Measurements from ENCODE around the gene CXCL6.

Gene CXCL6

DNA sequence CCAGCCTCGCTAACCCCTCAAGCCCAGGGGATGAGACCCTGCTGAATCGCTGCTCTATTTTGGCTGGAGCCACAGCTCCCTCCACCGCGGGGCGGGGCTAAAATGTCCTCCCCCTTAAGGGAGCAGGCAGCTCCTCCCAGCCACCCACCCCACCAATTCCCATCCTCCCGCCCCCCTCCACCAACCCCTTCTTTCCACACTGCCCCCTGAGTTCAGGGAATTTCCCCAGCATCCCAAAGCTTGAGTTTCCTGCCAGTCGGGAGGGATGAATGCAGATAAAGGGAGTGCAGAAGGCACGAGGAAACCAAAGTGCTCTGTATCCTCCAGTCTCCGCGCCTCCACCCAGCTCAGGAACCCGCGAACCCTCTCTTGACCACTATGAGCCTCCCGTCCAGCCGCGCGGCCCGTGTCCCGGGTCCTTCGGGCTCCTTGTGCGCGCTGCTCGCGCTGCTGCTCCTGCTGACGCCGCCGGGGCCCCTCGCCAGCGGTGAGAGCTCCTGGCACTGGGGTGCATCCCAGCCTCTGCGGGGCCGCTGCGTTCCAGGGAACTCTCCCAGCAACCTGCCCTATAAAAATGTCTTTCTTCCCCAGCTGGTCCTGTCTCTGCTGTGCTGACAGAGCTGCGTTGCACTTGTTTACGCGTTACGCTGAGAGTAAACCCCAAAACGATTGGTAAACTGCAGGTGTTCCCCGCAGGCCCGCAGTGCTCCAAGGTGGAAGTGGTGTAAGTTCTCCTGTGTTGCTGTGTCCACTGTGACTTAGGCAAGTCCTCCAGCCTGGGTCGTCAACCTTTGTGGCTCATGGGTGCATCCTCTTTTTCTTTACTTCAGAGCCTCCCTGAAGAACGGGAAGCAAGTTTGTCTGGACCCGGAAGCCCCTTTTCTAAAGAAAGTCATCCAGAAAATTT is at the start of gene CXCL6:
Gene CXCL6, plus strand, starts transcription at position 306 of the 907 bp plus-strand sequence. Its CDS starts 73 bp downstream, at position 379.
- no peak for TF ChIP-seq POLR2A (IDR thresholded peaks at IDR 0.05; ENCODE audit: low read depth, low read length)
- FAIRE-seq (no peak), DNase-seq (ENCODE audit: insufficient read length, low spot score) (no peak)

GRCh38 chr4:73788411-73788810 is 48.1 kb upstream of the CXCL6 start:
- DNase-seq (ENCODE audit: insufficient read length, low spot score), result no peak
- no peak for FAIRE-seq
- TF ChIP-seq POLR2A (IDR thresholded peaks at IDR 0.05; ENCODE audit: low read depth, low read length), result no peak

- DNase-seq (ENCODE audit: insufficient read length, low spot score) (no peak), FAIRE-seq (no peak)
- TF ChIP-seq POLR2A (IDR thresholded peaks at IDR 0.05; ENCODE audit: low read depth, low read length), result no peak
These were observed 37.6 kb upstream of the CXCL6 start for GRCh38 chr4:73798842-73799241.

DNA sequence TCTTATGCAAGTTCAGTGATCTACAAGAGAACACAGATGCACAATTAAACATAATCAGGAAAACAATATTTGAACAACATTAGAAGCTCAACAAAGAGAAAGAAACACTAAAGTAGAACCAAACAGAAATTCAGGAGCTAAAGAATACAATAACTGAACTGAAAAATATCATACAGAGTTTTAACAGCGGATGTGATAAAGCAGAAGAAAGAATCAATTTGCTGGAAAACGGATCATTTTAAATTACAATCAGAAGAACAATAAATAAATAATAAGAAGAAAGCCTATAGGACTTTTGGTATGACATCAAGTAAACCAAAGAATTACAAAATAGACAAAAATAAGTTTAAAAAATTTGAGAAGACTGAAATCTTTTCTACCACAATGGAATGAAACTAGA is 36.3 kb upstream of the CXCL6 start:
- FAIRE-seq, result no peak
- no peak for DNase-seq (ENCODE audit: insufficient read length, low spot score)
- TF ChIP-seq POLR2A (IDR thresholded peaks at IDR 0.05; ENCODE audit: low read depth, low read length), result no peak

DNA sequence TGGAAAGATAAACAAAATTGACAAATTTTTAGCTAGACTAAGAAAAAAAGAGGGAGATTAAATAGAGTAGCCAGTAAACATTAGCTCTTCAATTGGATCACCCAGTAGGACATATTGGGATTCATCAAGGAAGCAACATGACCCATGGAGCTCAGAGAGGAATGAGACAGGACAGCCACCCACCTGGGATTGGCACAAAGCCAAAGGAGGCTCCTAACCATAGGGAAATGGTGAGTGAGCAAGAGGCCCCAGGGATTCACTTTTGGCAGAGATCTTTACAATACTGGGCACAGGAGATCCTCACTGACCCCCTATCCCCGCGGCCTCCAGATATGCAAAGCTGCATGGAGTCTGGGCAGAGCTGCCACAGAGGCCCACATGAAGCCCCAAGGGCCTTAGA is 34.8 kb upstream of the CXCL6 start:
- TF ChIP-seq POLR2A (IDR thresholded peaks at IDR 0.05; ENCODE audit: low read depth, low read length), result no peak
- DNase-seq (ENCODE audit: insufficient read length, low spot score), result no peak
- no peak for FAIRE-seq

DNA sequence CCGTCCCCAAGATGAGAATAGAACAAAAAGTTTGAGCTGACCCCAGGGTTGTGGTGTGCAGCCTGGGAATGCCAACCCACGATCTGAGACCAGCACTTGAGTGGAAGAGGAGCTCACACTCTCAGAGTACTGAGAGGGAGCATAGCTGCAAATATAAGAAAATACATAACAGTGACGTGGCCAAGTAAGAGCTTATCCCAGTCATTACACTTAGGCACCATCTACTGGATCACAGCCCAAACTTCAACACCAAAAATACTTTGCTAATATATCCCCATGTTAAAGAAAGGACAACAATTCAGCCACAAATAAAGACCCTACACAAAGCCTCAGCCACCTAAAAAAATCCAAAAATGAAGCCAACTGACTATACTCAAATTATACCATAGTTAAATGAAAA is 33.3 kb upstream of the CXCL6 start:
- no peak for TF ChIP-seq POLR2A (IDR thresholded peaks at IDR 0.05; ENCODE audit: low read depth, low read length)
- FAIRE-seq, result no peak
- DNase-seq (ENCODE audit: insufficient read length, low spot score), result no peak

DNA sequence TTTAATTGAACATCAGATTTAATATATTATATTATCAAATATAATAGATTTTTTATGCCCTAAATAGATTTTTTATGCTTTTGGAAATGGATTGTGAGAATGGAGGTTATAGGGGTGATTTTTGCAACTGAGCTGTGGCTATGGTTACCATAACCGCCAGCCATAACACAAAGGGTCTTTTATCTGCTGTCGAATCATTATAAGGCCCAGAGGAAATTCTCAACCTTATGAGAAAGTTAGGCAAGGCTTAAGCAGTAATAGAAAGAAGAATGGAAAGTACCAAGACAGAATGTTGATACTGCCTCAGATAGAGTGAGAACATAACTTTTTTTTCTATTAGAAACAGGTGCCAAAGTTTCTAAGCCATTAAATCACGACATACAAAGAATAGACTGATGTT is 26.3 kb upstream of the CXCL6 start:
- FAIRE-seq (no peak), DNase-seq (ENCODE audit: insufficient read length, low spot score) (no peak)
- no peak for TF ChIP-seq POLR2A (IDR thresholded peaks at IDR 0.05; ENCODE audit: low read depth, low read length)

GRCh38 chr4:73811841-73812240 is 24.6 kb upstream of the CXCL6 start:
- DNase-seq (ENCODE audit: insufficient read length, low spot score) (no peak), FAIRE-seq (no peak)
- no peak for TF ChIP-seq POLR2A (IDR thresholded peaks at IDR 0.05; ENCODE audit: low read depth, low read length)

DNA sequence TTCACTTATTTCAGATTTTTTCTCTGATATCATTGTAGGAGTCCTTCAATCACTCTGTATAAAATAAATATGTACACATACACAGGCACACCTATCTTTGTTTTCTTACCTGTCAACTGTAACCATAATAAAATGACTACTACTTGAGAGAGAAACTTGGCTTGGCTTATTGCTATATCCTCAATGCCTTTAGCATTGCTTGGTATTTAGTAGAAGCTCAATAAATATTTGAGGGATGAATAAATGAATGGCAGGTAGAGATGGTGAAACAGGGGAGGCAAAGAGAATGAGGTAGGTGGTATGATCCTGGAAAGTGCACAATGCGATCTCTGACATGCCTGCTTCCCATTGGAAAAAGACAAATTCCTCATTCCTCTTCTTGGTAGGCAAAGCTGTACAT is 21.8 kb upstream of the CXCL6 start:
- no peak for TF ChIP-seq POLR2A (IDR thresholded peaks at IDR 0.05; ENCODE audit: low read depth, low read length)
- no peak for FAIRE-seq
- DNase-seq (ENCODE audit: insufficient read length, low spot score), result no peak

DNA sequence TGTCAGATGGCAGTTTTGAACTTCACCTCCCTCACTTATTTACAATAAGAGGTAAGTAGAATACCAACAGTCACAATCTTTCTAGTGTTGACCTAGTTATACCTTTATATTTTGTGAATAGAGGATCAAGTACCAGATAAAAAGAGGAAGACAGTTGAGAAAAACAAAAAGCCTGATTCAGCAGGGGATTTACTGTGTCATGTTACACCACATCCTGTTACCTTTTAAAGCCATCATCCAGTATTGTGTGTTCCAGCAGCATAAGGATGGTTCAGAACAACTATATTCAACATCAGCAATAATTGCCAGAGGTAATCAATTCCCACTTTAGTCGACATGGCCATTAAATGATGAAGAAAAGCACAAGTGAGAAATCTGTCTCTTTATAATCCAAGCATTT is 21.3 kb upstream of the CXCL6 start:
- TF ChIP-seq POLR2A (IDR thresholded peaks at IDR 0.05; ENCODE audit: low read depth, low read length), result no peak
- no peak for DNase-seq (ENCODE audit: insufficient read length, low spot score)

GRCh38 chr4:73816814-73817213 is 19.7 kb upstream of the CXCL6 start:
- FAIRE-seq (peak; percentile 52), DNase-seq (ENCODE audit: insufficient read length, low spot score) (no peak)
- TF ChIP-seq POLR2A (IDR thresholded peaks at IDR 0.05; ENCODE audit: low read depth, low read length), result no peak

More for the DNA sequence above, 21.3 kb upstream of the CXCL6 start:
- FAIRE-seq, result no peak

DNA sequence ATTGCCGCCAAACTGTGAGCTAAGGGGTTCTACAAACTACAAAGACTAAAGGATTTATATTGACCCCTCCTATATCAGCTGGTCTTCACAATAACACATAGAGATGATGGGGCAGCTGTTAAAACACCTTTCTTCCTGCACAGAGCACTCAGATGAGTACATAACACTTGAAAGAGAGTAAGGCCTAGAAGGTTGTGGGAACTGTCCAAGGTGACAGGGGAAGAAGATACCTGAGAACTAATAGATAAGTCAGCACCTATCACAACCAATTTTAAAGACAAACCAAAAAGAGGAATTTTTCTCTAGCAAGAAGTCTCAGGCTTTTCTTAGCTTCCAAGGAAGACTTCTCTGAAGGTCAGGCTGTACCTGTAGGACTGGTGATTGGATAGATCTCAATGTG is 19.1 kb upstream of the CXCL6 start:
- no peak for TF ChIP-seq POLR2A (IDR thresholded peaks at IDR 0.05; ENCODE audit: low read depth, low read length)
- no peak for FAIRE-seq
- DNase-seq (ENCODE audit: insufficient read length, low spot score), result no peak

- TF ChIP-seq POLR2A (IDR thresholded peaks at IDR 0.05; ENCODE audit: low read depth, low read length), result no peak
- DNase-seq (ENCODE audit: insufficient read length, low spot score) (no peak), FAIRE-seq (no peak)
These were observed 15.2 kb upstream of the CXCL6 start for GRCh38 chr4:73821325-73821724.

DNA sequence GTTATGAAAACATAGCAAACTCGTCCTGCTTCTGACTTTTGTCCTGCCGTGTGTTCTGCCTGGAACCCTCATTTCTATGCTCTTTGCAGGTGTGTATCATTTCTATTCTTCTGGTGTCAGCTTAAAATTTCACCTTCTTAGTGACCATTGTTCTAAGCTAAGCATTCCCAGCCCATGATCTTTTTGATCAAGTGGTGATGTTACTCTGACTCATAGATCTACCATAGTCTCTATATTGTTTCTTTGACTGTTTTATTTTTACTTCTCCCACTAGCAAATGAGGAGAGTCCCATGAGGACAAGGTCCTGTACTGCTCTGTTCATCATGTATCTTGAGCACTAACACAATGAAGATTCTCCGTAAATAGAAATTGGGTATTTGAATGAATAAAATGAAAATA is 14.1 kb upstream of the CXCL6 start:
- no peak for TF ChIP-seq POLR2A (IDR thresholded peaks at IDR 0.05; ENCODE audit: low read depth, low read length)
- FAIRE-seq (no peak), DNase-seq (ENCODE audit: insufficient read length, low spot score) (no peak)

DNA sequence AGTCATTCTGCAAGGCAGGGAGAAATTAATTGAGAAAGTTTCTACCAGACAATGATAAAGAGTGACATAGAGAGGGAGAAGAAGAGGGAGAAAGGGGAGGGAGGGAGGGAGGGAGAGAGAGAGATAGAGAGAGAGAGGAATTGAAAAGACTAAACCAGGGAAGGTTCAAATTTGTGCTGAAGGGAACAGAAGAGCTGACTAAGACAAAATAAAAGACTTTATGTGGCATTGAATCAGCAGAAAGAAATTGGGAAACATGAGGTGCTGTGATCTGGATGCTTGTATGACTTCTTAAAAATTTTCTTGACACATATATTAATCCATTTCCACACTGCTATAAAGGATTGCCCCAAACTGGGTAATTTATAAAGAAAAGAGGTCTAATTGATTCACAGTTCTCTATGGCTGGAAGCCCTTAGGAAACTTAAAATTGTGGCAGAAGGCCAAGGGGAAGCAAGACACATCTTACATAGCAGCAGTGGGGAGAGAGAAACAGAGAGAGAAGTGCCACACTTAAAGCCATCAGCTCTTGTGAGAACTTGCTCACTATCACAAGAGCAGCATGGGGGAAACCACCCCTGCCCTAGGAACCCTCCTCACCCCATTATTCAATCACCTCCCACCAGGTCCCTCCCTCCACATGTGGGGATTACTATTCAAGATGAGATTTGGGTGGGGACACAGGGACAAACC is 13.5 kb upstream of the CXCL6 start:
- no peak for FAIRE-seq
- no peak for DNase-seq (ENCODE audit: insufficient read length, low spot score)
- TF ChIP-seq POLR2A (IDR thresholded peaks at IDR 0.05; ENCODE audit: low read depth, low read length), result no peak

Measured in H54 (cell line).